Measurements from ENCODE around the gene CRELD1. TPM values are rescaled to one million over a fixed set of nuclear protein-coding genes. Genes with fewer than 3 reads are reported as not detected.

The CRELD1 gene
- total and polyA plus RNA-seq, 2 of the 13 experiments (the other 11 are each of a cell fraction or from before 2014, with no cell fraction given) = 27.1 to 61.9 TPM

DNA sequence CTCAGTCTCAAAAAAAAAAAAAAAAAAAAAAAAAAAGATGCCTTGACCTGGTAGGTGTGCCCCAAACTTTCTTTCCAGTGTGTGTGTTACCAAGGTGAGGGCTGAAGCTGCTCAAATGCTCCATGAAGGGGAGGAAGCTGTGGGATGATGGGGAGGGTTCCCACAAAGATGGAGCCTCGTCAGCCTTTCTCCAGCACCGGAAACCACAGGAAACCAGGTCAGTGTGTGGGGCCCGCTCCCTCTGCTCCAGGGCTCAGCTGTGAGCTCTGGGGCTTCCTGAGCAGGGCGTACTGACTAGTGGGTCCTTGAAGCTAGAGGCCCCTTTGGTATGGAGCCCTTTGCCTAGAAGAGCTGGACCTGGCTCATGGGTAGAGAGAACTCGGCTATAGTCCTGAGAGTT is 31.7 kb upstream of the CRELD1 start (continued):
- no peak for TF ChIP-seq NR2F1 (CRISPR knock-in tag; IDR thresholded peaks at IDR 0.05)
- TF ChIP-seq RARA (CRISPR knock-in tag; IDR thresholded peaks at IDR 0.05) = no peak
- TF ChIP-seq NCOA2 (CRISPR knock-in tag; IDR thresholded peaks at IDR 0.05) = no peak
- TF ChIP-seq ZNF136 (CRISPR knock-in tag; IDR thresholded peaks at IDR 0.05; ENCODE audit: low read depth) = no peak
- no peak for TF ChIP-seq ZSCAN31 (CRISPR knock-in tag; IDR thresholded peaks at IDR 0.05; ENCODE audit: low read depth)
- TF ChIP-seq ZNF446 (CRISPR knock-in tag; IDR thresholded peaks at IDR 0.05) = no peak
- no peak for TF ChIP-seq ZNF652 (CRISPR knock-in tag; IDR thresholded peaks at IDR 0.05; ENCODE audit: borderline replicate concordance, low read depth)
- TF ChIP-seq NR3C1 (CRISPR knock-in tag; IDR thresholded peaks at IDR 0.05) = no peak
- TF ChIP-seq, protein P1, sequence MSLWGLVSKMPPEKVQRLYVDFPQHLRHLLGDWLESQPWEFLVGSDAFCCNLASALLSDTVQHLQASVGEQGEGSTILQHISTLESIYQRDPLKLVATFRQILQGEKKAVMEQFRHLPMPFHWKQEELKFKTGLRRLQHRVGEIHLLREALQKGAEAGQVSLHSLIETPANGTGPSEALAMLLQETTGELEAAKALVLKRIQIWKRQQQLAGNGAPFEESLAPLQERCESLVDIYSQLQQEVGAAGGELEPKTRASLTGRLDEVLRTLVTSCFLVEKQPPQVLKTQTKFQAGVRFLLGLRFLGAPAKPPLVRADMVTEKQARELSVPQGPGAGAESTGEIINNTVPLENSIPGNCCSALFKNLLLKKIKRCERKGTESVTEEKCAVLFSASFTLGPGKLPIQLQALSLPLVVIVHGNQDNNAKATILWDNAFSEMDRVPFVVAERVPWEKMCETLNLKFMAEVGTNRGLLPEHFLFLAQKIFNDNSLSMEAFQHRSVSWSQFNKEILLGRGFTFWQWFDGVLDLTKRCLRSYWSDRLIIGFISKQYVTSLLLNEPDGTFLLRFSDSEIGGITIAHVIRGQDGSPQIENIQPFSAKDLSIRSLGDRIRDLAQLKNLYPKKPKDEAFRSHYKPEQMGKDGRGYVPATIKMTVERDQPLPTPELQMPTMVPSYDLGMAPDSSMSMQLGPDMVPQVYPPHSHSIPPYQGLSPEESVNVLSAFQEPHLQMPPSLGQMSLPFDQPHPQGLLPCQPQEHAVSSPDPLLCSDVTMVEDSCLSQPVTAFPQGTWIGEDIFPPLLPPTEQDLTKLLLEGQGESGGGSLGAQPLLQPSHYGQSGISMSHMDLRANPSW (CRISPR knock-in tag; IDR thresholded peaks at IDR 0.05; ENCODE audit: borderline replicate concordance) = 0 out of 2 replicates have a peak, but pooled peaks have one; percentile 11
- TF ChIP-seq KLF9 (CRISPR knock-in tag; IDR thresholded peaks at IDR 0.05; ENCODE audit: low read depth) = no peak
- TF ChIP-seq SIX4 (CRISPR knock-in tag; IDR thresholded peaks at IDR 0.05) = no peak
- TF ChIP-seq, protein P2, sequence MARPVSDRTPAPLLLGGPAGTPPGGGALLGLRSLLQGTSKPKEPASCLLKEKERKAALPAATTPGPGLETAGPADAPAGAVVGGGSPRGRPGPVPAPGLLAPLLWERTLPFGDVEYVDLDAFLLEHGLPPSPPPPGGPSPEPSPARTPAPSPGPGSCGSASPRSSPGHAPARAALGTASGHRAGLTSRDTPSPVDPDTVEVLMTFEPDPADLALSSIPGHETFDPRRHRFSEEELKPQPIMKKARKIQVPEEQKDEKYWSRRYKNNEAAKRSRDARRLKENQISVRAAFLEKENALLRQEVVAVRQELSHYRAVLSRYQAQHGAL (CRISPR knock-in tag; IDR thresholded peaks at IDR 0.05; ENCODE audit: not compliant biosample characterization) = no peak
- TF ChIP-seq KDM1A (CRISPR knock-in tag; IDR thresholded peaks at IDR 0.05) = no peak
- TF ChIP-seq FOXK1 (CRISPR knock-in tag; IDR thresholded peaks at IDR 0.05; ENCODE audit: borderline replicate concordance, low read depth) = 0 out of 2 replicates have a peak, but pooled peaks have one; percentile 12
- peak; percentile 33; the same call in 1 of the 2 replicates for TF ChIP-seq HOXA3 (CRISPR knock-in tag; IDR thresholded peaks at IDR 0.05)
- TF ChIP-seq KDM6A (CRISPR knock-in tag; IDR thresholded peaks at IDR 0.05; ENCODE audit: low read depth) = no peak
- TF ChIP-seq, protein P3, sequence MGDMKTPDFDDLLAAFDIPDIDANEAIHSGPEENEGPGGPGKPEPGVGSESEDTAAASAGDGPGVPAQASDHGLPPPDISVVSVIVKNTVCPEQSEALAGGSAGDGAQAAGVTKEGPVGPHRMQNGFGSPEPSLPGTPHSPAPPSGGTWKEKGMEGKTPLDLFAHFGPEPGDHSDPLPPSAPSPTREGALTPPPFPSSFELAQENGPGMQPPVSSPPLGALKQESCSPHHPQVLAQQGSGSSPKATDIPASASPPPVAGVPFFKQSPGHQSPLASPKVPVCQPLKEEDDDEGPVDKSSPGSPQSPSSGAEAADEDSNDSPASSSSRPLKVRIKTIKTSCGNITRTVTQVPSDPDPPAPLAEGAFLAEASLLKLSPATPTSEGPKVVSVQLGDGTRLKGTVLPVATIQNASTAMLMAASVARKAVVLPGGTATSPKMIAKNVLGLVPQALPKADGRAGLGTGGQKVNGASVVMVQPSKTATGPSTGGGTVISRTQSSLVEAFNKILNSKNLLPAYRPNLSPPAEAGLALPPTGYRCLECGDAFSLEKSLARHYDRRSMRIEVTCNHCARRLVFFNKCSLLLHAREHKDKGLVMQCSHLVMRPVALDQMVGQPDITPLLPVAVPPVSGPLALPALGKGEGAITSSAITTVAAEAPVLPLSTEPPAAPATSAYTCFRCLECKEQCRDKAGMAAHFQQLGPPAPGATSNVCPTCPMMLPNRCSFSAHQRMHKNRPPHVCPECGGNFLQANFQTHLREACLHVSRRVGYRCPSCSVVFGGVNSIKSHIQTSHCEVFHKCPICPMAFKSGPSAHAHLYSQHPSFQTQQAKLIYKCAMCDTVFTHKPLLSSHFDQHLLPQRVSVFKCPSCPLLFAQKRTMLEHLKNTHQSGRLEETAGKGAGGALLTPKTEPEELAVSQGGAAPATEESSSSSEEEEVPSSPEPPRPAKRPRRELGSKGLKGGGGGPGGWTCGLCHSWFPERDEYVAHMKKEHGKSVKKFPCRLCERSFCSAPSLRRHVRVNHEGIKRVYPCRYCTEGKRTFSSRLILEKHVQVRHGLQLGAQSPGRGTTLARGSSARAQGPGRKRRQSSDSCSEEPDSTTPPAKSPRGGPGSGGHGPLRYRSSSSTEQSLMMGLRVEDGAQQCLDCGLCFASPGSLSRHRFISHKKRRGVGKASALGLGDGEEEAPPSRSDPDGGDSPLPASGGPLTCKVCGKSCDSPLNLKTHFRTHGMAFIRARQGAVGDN (CRISPR knock-in tag; IDR thresholded peaks at IDR 0.05) = 0 out of 2 replicates have a peak, but pooled peaks have one; percentile 24
- TF ChIP-seq, protein P4, sequence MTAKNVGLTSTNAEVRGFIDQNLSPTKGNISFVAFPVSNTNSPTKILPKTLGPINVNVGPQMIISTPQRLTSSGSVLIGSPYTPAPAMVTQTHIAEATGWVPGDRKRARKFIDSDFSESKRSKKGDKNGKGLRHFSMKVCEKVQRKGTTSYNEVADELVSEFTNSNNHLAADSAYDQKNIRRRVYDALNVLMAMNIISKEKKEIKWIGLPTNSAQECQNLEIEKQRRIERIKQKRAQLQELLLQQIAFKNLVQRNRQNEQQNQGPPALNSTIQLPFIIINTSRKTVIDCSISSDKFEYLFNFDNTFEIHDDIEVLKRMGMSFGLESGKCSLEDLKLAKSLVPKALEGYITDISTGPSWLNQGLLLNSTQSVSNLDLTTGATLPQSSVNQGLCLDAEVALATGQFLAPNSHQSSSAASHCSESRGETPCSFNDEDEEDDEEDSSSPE (CRISPR knock-in tag; IDR thresholded peaks at IDR 0.05) = no peak
- TF ChIP-seq, protein P5, sequence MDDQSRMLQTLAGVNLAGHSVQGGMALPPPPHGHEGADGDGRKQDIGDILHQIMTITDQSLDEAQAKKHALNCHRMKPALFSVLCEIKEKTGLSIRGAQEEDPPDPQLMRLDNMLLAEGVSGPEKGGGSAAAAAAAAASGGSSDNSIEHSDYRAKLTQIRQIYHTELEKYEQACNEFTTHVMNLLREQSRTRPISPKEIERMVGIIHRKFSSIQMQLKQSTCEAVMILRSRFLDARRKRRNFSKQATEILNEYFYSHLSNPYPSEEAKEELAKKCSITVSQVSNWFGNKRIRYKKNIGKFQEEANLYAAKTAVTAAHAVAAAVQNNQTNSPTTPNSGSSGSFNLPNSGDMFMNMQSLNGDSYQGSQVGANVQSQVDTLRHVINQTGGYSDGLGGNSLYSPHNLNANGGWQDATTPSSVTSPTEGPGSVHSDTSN (CRISPR knock-in tag; IDR thresholded peaks at IDR 0.05; ENCODE audit: borderline replicate concordance) = no peak
- peak; percentile 64; the same call in 1 of the 2 replicates for TF ChIP-seq ETV5 (CRISPR knock-in tag; IDR thresholded peaks at IDR 0.05; ENCODE audit: borderline replicate concordance)
